Activated T-helper 9 cell treated with anti-CD3 and anti-CD28 coated beads, Interleukin-2, amount 50 U/mL, for 16 hours (primary cell): ENCODE measurements around the gene KIF27.
"Not testable (repeated sequence)": the region's sequence is repeated elsewhere in the genome, so short reads cannot be mapped to it uniquely, and the experiment has no call there.

Experiments used
- DNase-seq: peaks from one replicate; pipeline ENCODE4 v3.0.0-alpha.2; 2020; ENCODE audit warnings: low read depth

KIF27 gene

GRCh38 chr9:83930881-83931280 is 9.6 kb upstream of the KIF27 start:
- no peak for DNase-seq

- no peak for DNase-seq
Observed at GRCh38 chr9:83927591-83927990, 6.4 kb upstream of the KIF27 start.

- DNase-seq: no peak
Observed at GRCh38 chr9:83920469-83920926, 734 bp downstream of the KIF27 start.

GRCh38 chr9:83919111-83919510 is 2.1 kb downstream of the KIF27 start:
- no peak for DNase-seq

GRCh38 chr9:83912194-83912593 is 9.0 kb downstream of the KIF27 start:
- not testable (repeated sequence) for DNase-seq

GRCh38 chr9:83906144-83906543 is 15.1 kb downstream of the KIF27 start:
- no peak for DNase-seq

- DNase-seq: not testable (repeated sequence)
Observed at GRCh38 chr9:83900615-83901014, 20.6 kb downstream of the KIF27 start.

GRCh38 chr9:83894301-83894700 is 26.9 kb downstream of the KIF27 start:
- DNase-seq: not testable (repeated sequence)

GRCh38 chr9:83886498-83886897 is 34.7 kb downstream of the KIF27 start:
- DNase-seq: not testable (repeated sequence)

GRCh38 chr9:83885559-83886240 is 35.5 kb downstream of the KIF27 start:
- not testable (repeated sequence) for DNase-seq

- not testable (repeated sequence) for DNase-seq
Observed at GRCh38 chr9:83881687-83882408, 39.4 kb downstream of the KIF27 start.

GRCh38 chr9:83875559-83875958 is 45.7 kb downstream of the KIF27 start:
- DNase-seq: not testable (repeated sequence)

- DNase-seq: not testable (repeated sequence)
Observed at GRCh38 chr9:83849895-83850294, 71.3 kb downstream of the KIF27 start.

- DNase-seq: not testable (repeated sequence)
Observed at GRCh38 chr9:83837070-83837643, 84.1 kb downstream of the KIF27 start.

GRCh38 chr9:83830426-83831071 is 90.7 kb downstream of the KIF27 start:
- not testable (repeated sequence) for DNase-seq

- DNase-seq: not testable (repeated sequence)
Observed at GRCh38 chr9:83824986-83825623, 96.1 kb downstream of the KIF27 start.

- DNase-seq: peak; percentile 71
Observed at GRCh38 chr9:83817356-83818278, 103.6 kb downstream of the KIF27 start, which contains the start of gene GKAP1. Gene GKAP1, minus strand, starts transcription at chr9:83817769. Its CDS starts 11,252 bp downstream, at chr9:83806517.

- DNase-seq: not testable (repeated sequence)
Observed at GRCh38 chr9:83817011-83817355, 104.2 kb downstream of the KIF27 start.

GRCh38 chr9:83815120-83815519 is 106.1 kb downstream of the KIF27 start:
- not testable (repeated sequence) for DNase-seq

GRCh38 chr9:83809213-83809612 is 112.0 kb downstream of the KIF27 start:
- DNase-seq: not testable (repeated sequence)

- DNase-seq: not testable (repeated sequence)
Observed at GRCh38 chr9:83804454-83804853, 116.8 kb downstream of the KIF27 start.
